HL-60/S4 treated with phorbol 12-myristate 13-acetate at 8.2 ng/mL for 4 days and 3 days (cell line): ENCODE results near the gene TOPBP1.

Experiments
- in situ Hi-C: fragments of 300-500 bp; cut with MboI; formaldehyde crosslinking; loops from 2 replicates; pipeline ENCODE4 v1.15.0; 2022; ENCODE audit warnings: low sequenced_read_pairs

Gene TOPBP1

GRCh38 chr3:133610031-133610430 is 51.7 kb downstream of the TOPBP1 start:
- in situ Hi-C loops = no loop called here

DNA sequence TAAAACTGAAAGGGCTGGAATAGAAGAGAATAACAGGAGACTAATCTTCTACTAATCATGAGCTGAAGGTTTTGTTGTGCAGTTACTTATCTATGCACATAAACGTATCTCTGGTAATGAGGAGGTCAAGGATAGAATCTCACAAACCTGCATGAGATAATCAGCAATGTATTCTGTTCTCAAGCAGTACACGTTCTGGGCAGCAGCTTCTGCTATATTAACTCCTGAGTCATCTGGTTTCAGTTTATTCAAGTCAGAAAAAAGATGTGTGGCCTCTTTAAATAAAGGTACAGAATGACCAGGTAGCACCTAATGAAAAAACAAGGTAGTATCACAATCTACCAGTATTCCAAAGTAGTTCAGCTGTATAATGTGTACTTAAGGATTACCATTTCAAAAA is 53.4 kb downstream of the TOPBP1 start:
- in situ Hi-C loops = no loop called here

DNA sequence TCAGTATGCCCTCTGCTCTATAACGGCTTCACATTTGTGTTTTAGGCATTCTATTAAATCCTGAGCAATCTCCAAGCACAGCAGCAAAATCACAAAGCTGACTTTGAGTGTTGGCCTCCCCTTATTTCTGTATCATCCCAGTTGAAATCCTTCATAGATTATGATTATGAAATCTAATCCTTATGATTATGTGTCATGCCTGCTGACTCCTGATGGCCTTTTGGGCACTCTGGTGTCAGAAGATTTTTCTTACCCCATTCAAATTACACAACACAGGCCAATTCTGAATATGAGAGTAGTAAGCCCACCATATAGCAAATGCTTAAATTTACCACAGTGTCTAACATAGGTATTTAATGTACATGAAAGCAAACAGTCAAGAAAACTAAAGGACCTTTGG is 53.9 kb downstream of the TOPBP1 start:
- in situ Hi-C loops = no loop called here

DNA sequence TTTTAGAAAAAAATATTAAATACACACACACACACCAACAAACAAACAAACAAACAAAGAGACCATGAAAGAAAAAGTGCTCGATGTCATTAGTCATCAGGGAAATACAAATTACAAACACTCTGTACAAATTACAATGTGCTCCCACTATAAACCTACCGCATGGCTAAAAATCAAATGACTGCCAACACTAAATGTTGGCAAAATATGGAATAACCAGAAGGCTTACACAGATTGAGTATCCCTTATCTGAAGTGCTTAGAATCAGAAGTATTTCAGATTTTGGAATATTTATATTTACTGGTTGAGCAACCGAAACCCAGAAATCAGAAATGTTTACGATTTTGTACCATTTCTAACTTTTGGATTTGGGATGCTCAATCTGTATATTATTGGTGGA is 54.8 kb downstream of the TOPBP1 start:
- in situ Hi-C loops = no loop called here

- in situ Hi-C loops = no loop called here
Observed at GRCh38 chr3:133606342-133606741, 55.4 kb downstream of the TOPBP1 start.

DNA sequence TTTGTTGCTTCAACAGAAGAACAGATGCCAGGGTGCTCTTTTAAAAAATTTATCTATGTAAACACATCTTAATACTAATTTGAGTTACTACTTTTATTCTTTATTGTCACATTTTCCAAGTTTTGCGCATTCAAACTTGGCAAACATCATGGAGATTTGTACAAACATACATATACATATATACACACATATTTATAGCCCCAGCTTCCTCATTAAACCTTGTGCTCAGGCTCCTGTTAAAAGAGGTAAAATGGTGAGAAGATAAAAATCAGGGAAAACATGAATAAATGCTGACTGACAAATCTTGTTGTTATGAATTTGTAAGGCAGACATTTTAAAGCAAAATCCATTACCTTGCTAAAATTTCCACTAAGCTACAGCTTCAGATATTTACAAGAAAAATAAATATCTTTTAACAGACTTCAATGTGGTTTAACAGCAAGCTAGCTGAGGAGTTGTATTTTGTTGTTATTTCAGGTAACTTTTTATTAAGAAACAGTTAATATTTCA is 61.1 kb downstream of the TOPBP1 start:
- in situ Hi-C loops = no loop called here

- in situ Hi-C loops = no loop called here
Observed at GRCh38 chr3:133599280-133599679, 62.5 kb downstream of the TOPBP1 start.

DNA sequence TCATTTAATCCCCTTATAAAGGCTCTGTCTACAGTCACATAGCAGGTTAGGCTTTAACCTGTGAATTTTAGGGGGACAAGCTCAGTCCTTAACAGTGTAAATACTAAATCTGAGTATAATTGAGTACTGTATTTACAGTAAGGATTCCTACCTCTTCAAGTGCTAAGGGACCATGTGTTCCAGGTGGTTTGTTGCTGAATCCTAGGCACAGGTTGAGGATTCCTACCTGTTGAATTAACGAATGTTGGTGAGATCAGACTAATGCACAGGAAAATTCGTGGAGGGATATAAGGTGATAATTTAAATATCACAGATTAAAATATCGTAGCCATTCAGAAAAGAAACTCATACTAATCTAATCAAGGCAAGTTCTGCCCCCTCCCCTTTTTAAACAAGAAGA is 63.3 kb downstream of the TOPBP1 start:
- in situ Hi-C loops = no loop called here

DNA sequence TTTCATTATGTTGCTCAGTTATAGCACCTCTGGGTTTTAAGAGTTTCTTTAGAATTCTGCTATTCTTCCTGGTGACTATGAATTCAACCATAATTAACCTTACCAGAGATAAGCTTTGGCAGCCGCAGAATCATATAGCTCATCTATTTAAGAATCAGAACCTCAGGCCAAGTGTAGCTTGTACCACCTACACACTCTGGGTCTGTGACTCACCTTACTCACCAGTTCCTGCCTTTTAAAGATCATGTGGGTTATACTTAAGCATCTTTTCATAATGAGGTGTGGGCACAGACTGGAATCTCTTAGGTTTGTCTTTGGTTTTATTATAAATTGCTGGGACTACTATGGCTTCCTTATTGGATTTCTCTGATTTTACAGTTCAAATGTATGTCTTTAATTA is 66.4 kb downstream of the TOPBP1 start:
- in situ Hi-C loops = no loop called here

DNA sequence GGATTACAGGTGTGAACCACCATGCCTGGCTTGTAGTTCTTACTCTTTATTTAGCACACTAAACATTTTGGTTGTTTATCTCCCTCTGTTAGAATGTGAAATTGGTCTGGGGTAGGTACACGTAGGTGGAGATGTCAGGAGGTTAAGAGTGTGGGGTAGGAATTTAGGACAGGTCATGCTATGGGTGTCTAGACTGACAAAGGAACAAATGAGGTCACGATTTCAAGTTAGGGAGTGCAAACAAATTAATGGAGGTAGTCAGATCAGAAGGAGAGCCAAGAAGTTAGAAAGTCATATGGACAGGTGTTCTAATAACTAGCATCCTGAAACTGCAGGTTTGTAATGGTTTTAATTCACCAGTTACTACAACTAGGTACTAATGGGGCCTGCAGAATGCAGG is 68.5 kb downstream of the TOPBP1 start:
- in situ Hi-C loops = no loop called here

DNA sequence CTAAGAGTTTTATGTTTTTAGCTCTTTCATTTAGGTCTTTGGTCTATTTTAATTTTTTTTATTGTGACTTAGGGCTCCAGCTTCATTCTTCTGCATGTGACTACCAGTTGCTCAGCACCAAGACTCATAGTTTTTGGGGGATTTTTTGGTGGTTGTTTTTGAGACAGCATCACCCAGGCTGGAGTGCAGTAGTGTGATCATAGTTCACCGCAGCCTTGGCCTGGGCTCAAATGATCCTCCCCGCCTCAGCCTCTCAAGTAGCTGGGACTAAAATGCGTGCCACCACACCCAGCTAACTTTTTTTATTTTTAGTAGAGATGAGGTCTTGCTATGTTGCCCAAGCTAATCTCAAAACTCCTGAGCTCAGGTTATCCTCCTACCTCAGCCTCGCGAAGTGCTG is 68.9 kb downstream of the TOPBP1 start:
- in situ Hi-C loops = no loop called here

DNA sequence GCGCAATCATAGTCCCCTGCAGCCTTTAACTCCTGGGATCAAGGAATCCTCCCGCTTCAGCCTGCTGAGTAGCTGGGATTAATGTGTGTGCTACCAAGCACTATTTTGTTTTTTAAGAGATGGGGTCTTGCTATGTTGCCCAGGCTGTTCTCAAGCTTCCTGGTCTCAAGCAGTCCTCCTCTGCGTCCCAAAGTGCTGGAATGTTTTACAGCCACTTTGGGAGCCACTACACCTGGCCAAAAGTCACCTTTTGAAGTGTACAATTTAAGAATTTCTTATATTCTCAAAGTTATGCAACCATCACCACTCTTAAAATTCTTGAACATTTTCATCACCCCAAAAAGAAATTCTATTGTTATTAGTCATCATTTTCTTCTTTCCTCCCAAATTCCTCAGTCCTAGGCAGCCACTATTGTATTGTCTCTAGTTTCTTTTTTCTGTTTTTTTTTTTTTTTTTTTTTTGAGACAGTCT is 70.4 kb downstream of the TOPBP1 start:
- in situ Hi-C loops = no loop called here

GRCh38 chr3:133589503-133589902 is 72.2 kb downstream of the TOPBP1 start:
- in situ Hi-C loops = no loop called here

DNA sequence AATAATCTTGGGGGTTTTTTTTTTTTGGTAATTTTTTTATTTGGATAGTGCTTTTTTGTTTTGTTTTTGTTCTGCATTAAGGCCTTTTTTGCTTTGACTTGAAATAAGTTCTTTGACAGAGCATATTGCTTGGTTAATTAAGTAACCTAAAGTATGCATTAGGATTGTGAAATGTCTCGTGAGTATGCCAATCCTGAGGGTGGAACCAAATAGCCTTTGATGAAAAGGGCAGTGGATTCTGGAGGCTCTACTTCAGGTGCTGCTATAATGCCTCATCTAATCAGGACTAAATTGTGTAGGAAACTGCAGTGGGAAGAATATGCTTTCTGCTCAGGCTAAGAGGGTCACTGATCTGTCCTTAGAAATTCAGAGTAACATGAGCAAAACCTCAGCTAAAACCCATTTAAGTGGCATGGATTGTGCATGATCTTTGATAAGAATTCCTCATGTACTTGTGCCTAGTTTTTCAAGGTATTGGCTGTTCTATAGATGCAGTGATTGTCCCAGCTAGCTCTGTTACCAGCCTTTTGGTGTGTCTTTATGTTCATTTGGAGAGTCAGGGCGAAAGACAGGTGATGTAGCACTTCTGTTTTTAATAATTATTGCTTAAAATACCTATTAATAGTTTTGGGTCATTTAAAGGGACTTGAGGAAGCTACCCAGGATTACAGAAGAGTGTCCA is 72.8 kb downstream of the TOPBP1 start:
- in situ Hi-C loops = no loop called here

GRCh38 chr3:133588035-133588434 is 73.7 kb downstream of the TOPBP1 start:
- in situ Hi-C loops = no loop called here

- in situ Hi-C loops = no loop called here
Observed at GRCh38 chr3:133583396-133583795, 78.3 kb downstream of the TOPBP1 start.

- in situ Hi-C loops = loop anchor here (10.0 kb wide), 1 partner anchor 94 kb away; no protein-coding TSS in a partner anchor
Observed at GRCh38 chr3:133578548-133579191, 83.1 kb downstream of the TOPBP1 start.

GRCh38 chr3:133576169-133576568 is 85.6 kb downstream of the TOPBP1 start:
- in situ Hi-C loops = loop anchor here (10.0 kb wide), 1 partner anchor 91 kb away; no protein-coding TSS in a partner anchor

DNA sequence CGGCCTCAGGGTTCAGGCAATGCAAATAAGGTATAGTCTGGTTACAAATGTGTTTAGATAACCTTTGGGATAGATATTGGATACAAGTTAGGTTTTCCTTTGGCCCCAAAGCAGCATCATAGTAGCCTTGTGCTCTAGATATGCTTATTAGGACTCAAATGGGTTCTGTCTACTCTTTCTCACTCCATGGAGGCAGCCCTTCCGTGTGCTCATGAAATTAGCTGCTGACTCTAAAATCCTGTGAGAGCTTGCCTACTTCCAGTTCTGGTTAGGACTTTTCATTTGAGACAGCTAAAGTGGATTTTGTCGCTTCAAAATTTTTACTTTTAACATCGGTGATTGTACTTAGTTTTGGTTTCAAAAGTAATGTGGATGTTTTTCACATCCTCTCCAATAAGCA is 86.7 kb downstream of the TOPBP1 start:
- in situ Hi-C loops = loop anchor here (10.0 kb wide), 1 partner anchor 90 kb away; no protein-coding TSS in a partner anchor

DNA sequence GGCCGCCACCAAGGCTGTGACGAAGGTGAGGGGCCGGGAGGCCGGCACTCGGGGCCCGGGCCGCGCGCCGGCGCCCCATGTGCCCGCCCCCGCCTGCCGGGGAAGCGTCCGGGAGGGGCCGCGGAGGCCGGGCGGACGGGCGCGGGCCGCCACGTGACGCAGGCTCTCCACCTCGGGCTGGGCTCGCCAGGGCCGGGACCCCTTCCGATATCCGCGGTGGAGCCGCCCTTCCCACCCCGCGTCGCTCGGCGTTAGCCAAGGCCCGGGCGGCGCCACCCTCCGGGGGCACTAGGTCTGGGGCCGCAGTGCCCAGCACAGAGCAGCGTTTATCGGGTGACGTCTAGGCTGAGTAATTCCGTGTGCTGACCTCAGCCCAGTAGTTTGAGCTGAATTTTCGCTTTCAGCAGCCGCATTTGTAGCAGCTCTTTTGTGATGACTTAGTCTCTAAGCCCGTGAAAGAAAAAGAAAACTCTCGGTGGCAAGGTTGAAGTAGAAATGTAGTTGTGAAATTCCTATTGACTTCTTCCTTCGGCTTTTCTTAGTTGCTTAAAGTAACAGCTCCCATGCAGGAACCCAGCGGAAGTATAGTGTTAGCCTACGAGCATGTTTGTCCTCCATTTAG is 87.4 kb downstream of the TOPBP1 start:
- in situ Hi-C loops = loop anchor here (10.0 kb wide), 1 partner anchor 90 kb away; no protein-coding TSS in a partner anchor

GRCh38 chr3:133573629-133574194 is 88.0 kb downstream of the TOPBP1 start, which contains the start of gene CDV3:
TSS of gene CDV3 (plus strand) at chr3:133573686. CDS start at chr3:133574045, 359 bp downstream.
- in situ Hi-C loops = loop anchor here (10.0 kb wide), 1 partner anchor 89 kb away; no protein-coding TSS in a partner anchor
